ENCODE results near the gene TTLL5. TPM values are rescaled to one million over a fixed set of nuclear protein-coding genes. Genes with fewer than 3 reads are reported as not detected.
A peak's percentile ranks its signal among the peaks of the same experiment; 100 is the strongest.
"Not testable (repeated sequence)": the region's sequence is repeated elsewhere in the genome, so short reads cannot be mapped to it uniquely, and the experiment has no call there.

Gene TTLL5
- total RNA-seq, 1 experiment from 2014 or later = 35.5 TPM

- DNase-seq (ENCODE audit: low read depth) = no peak
These were observed 172.4 kb downstream of the TTLL5 start for GRCh38 chr14:75833326-75834020.

DNA sequence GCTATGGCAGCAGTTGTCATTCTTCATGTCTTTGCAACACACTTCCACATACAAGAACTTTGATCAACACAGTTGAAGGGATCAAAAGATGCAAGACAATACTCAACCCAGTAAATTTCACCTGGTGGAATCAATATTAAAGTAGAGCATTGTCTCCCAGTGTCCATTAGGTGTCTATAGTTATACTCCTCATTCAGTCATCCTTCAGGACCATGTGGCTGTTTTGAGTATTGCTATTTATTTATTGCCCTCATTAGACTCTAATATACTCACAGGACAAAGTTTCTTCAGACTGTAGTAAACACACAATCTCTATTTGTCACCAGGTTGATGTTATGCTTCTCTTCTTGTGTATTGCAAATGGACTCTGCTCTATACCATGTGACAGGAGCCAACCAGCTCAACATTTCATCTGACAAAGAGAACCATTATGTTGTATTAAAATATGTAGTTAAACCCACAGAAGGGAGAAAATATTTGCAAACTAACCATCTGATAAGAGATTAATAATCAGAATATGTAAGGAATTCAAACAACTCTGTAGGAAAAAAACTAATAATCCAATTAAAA is 174.2 kb downstream of the TTLL5 start:
- DNase-seq (ENCODE audit: low read depth) = no peak

DNA sequence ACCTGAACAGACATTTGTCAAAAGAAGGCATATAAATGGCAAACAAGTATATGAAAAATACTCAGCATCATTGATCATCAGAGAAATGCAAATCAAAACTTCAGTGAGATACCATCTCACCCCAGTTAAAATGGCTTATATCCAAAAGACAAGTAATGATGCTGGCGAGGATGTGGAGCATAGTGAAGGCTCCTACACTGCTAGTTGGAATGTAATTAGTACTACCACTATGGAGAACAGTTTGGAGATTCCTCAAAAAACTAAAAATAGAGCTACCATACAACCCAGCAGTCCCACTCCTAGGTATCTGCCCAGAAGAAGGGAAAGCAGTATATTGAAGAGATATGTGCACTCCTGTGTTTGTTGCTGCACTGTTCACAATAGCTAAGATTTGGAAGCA is 174.7 kb downstream of the TTLL5 start:
- DNase-seq (ENCODE audit: low read depth) = no peak

DNA sequence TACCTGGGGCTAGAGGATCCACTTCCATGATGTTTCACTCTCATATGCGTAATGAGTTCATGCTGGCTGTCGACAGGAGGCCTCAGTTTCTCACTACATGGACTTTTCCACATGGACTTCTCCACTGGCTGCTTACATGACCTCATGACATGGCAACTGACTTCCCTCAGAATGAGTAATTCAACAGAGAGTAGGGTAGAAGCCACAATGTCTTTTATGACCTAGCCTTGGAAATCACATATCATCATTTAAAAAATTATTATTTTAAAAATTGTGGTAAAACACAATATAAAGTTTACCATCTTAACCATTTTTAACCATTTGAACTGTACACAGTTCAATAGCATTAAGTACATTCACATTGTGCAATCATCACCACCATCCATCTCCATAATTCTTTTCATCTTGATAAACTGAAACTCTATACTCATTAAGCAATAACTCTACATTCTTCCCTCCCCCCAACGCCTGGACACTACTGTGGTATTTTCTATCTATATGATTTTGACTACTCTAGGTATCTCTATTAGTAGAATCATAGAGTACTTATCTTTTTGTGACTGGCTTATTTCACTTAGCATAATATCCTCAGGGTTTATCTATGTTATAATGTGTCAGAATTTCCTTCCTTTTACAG is 176.2 kb downstream of the TTLL5 start:
- DNase-seq (ENCODE audit: low read depth) = peak; percentile 17

DNA sequence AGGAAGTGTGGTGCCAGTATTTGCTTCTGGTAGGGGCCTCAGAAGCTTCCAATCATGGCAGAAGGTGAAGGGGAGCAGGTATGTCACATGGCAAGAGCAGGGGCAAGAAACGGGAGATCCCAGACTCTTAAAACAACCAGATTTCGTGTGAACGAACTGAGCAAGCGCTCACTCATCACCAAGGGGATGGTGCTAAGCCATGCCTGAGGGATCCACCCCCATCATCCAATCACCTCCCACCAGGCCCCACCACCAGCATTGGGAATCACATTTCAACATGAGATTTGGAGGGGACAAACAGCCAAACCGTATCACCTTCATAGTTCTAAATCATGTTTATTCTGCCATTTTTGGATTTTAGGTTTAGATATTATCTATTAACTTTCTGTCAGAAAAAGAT is 179.9 kb downstream of the TTLL5 start:
- no peak for DNase-seq (ENCODE audit: low read depth)

DNA sequence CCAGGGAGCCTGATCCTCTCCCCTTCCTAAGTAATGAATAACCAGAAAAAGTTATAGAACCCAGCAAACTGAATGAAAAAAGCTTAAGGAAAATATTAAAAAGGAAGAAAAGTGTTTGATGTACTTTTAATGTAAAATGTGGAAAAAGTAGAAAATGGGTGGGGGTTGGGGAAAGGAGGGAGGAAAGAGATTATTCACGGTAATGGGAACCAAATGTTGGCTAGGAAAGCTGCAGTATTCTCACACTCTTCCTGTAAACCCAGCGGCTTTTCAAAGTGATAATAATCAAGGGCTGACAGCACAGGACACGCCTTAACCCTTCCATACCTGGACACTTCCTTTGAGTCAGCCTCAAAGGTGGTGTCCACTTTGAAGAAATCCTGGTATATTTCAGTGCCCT is 181.5 kb downstream of the TTLL5 start:
- DNase-seq (ENCODE audit: low read depth) = no peak

- no peak for DNase-seq (ENCODE audit: low read depth)
These were observed 183.4 kb downstream of the TTLL5 start for GRCh38 chr14:75844486-75844885.

GRCh38 chr14:75845136-75845804 is 184.2 kb downstream of the TTLL5 start:
- no peak for DNase-seq (ENCODE audit: low read depth)

GRCh38 chr14:75846694-75847093 is 185.6 kb downstream of the TTLL5 start:
- not testable (repeated sequence) for DNase-seq (ENCODE audit: low read depth)

DNA sequence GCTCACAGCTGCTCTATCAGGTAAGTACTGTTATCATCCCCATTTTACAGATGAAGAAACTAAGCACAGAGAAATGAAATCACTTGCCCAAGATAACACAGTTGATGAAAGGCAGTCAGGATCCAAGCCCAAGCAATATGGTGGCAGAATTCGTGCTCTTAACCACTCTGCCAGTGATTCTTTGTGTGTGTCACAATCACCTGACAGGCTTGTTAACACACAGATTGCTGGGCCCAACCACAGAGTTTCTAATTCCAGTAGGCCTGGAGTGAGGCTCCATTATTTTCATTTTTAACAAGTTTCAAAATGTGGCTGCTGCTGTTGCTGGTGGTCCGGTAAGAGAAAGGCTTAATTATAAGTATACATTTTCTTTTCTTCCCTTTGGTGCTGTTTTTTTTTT is 186.5 kb downstream of the TTLL5 start:
- no peak for DNase-seq (ENCODE audit: low read depth)

DNA sequence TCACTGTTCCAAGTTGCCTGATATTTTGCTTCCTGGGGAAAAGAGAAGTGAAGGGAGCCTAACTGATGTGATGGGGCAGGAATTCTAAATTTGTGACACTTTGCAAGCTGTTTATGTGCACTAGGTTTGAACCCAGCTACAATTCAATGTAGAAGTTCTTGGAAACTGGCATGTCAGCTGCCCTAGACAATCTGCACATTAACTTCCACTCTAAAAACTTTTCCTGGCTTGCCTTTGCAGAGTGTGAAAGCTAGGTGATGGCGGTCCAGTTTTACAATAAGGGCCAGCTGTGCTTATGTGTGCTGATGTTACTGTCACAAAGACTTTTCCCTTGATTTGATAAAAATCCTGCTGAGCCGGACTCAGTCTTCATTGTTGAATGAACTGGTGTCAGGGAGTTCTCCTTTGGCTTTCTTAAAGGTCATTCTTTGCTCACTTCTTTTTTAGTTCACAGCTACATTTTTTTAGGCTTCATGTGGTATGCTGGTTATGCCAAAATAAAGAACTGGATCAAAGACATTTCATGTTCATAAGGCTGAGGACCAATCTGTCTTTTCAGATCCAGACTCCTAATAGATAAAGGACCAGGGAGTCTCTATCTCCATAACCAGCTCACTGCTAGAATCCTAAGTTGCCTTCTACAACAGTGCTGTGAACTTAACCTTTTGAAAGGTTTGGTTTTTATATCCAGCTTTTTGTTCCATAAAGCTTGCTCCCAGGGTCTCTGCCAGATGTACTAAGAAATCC is 187.3 kb downstream of the TTLL5 start:
- DNase-seq (ENCODE audit: low read depth) = no peak

DNA sequence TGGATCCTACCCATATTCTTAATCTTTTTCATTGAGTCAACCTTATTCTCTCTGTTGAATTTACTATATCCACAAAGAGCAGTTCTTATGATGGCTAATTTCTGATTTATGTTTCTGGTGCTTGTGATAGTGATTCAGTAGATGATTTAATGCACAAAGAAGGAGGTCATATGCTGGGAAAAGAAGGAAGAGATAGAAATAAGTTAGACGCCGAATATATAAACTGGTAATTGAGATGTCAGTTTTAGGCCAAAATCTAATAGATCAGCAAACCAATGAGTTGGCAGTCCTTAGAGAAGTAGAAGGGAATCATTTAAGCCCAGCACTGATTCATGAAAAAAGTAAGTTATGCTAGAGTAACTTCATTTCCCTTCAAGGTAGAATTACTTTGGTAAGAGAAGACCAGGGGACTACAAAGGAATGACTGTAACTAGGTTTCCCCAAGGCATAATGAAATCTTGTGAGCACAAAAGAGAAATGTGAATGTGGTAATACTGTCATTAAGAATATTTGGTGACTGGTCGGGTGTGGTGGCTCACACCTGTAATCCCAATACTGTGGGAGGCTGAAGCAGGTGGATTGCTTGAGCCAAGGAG is 188.4 kb downstream of the TTLL5 start:
- no peak for DNase-seq (ENCODE audit: low read depth)

- no peak for DNase-seq (ENCODE audit: low read depth)
These were observed 190.5 kb downstream of the TTLL5 start for GRCh38 chr14:75851574-75851866.

- no peak for DNase-seq (ENCODE audit: low read depth)
These were observed 193.2 kb downstream of the TTLL5 start for GRCh38 chr14:75854111-75854799.

DNA sequence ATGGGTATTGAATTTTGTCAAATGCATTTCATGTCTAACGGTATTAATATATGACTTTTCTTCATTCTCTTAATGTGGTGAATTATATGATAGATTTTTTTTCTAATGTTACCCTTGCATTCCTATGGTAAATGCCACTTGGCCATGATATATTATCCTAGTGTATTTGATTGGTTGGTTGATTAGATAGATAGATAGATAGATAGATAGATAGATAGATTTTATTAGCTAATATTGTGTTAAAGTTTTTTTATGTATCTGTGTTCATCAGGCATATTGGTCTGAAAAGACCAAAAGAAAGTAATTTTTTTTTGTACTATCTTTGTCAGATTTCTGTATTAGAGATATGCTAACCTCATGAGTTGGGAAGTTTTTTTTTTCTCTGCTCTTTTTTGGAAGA is 196.2 kb downstream of the TTLL5 start:
- DNase-seq (ENCODE audit: low read depth) = no peak

DNA sequence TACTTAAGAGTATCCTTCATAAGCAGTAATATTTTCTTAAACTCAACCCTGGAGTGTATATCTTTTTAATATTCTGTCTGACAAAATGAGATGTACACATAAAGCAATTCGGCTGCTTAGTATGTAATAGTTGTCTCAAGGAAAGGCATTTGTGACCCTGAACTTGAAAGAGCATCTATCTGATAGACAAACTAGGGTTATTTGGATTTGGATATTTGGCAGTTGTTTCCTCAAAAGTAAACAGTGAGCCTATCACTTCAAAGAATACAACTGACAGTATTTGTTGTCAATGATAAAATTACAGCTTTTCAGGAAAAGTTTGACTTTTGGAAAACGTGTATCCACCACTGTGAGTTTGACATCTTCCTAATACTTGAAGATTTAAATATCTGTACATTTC is 197.3 kb downstream of the TTLL5 start:
- DNase-seq (ENCODE audit: low read depth) = no peak

DNA sequence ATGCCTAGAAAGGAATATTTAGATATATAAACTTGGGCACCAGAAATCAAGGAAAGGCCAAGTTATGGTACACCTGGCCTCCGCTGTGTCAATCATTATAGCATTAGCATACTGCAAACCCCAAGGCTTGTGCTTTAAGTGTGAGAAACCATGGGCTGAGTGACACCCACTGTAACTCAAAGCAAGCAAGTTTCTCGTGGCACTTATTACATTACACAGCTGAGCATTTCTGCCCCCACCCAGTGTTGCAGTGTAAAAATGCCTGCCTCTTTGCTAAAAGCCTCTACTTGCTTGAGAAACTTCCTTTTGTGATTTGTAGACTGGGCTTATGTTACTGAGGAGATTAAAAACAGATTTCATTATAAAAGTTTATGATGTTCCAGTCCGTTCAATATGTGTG is 198.7 kb downstream of the TTLL5 start:
- no peak for DNase-seq (ENCODE audit: low read depth)

DNA sequence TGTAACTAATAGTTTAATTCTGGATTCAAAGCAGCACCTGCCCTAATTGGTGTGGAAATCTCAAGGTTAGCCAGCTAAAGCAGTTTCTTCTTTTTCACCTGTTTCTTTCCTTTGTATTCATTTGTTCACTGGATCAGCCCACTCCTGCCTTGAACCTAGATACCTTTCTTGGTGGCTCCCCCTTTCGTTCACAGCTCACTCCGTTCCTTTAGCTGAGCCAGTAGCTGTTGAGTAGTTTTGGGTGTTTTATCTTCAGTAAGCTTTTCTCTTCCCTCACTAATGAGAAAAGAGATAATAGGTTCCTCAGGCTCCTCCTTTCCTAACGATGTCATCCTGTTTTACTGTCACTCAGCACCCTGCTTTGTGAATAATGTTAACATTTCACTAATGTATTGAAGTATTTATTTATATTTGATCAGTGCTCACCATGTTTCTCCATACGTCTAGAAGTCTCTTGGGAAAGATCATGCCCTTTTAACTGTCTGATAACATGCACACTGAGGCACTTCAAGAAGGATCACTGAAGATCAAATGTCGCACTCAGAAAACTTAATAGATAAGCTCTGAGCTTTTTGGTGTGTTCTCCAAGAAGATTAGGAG is 199.6 kb downstream of the TTLL5 start:
- DNase-seq (ENCODE audit: low read depth) = no peak

DNA sequence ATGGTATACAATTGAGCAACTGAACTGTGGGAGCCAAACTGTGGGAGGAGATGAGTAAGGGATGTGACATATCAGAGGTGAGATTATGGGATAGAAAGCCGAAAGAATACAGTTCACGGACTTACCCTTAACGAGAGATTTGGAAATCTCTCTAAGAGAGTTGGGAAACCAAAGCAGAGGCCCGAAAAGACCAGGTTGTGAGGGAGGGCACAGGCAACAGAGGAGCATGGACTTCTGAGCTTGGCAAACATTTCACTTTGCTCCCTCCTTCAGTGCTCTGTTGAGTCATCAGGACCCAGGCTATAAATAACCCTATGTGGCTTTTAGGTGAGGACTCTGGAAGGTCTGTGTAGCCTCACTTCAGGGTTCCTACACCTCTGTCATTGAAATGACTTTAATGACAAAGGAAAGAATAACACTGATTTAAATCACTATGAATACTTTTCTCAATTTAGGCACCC is 200.1 kb downstream of the TTLL5 start:
- DNase-seq (ENCODE audit: low read depth) = peak; percentile 45

DNA sequence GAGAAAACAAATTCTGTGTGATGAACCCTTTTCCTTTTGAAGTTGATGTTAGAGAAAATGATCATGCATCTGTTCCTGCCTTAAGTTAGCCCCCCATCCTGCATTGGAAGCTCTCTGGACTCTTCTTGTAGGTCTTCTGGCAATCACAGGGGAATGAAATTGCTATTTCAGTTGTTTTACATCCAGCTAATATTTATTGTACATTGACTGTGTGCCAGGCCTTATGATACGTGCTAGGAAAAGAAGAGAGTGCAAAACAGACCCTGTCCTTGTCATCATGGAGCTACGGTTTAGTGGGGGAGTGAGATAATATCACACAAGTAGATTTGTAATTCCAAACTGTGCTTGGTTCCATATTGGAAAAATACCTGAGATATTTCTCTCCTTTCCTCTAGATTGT is 202.2 kb downstream of the TTLL5 start:
- DNase-seq (ENCODE audit: low read depth) = no peak

GRCh38 chr14:75864352-75864751 is 203.3 kb downstream of the TTLL5 start:
- peak; percentile 16 for DNase-seq (ENCODE audit: low read depth)

Data from Daoy (cell line).